HG03097 (cell line): ENCODE results near the gene ZFR2.
"Not testable (repeated sequence)": the region's sequence is repeated elsewhere in the genome, so short reads cannot be mapped to it uniquely, and the experiment has no call there.

Source experiments
- ATAC-seq: cut with Tn5 transposase; IDR thresholded peaks from one replicate; pipeline ENCODE4 v1.9.1; 2021; ENCODE audit not compliant: unreplicated experiment, low FRiP score

ZFR2 gene

DNA sequence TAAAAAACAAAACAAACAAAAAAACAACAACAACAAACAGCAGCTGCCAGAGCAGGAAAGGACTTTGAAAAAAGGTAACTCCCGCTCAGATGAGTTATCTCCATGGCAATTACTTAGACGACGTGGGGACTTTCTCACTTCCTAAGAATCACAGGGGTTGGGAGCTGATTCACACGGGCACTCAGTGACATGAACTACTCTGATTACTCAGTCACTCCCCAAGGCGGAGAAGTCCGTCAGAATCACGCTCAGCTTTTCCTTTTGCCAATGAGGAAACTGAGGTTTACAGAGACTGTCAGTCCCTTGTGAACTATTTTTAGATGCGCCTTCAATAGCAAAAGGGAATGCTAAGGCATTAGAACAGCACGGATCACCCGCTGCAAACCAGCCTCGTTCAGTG is 50.4 kb downstream of the ZFR2 start:
- ATAC-seq = no peak

- no peak for ATAC-seq
These were observed 51.1 kb downstream of the ZFR2 start for GRCh38 chr19:3817761-3818160.

- ATAC-seq = no peak
These were observed 52.1 kb downstream of the ZFR2 start for GRCh38 chr19:3816566-3817218.

DNA sequence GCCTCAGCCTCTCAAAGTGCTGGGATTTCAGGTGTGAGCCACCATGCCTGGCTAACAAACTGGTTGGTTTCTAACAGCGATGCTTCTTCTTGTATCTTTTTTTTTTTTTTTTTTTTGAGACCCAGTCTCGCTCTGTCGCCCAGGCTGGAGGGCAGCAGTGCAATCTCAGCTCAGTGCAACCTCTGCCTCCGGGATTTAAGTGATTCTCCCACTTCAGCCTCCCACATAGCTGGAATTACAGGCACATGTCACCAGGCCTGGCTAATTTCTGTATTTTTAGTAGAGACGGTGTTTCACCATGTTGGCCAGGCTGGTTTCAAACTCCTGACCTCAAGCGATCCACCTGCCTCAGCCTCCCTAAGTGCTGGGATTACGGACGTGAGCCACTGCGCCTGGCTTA is 52.7 kb downstream of the ZFR2 start:
- not testable (repeated sequence) for ATAC-seq

DNA sequence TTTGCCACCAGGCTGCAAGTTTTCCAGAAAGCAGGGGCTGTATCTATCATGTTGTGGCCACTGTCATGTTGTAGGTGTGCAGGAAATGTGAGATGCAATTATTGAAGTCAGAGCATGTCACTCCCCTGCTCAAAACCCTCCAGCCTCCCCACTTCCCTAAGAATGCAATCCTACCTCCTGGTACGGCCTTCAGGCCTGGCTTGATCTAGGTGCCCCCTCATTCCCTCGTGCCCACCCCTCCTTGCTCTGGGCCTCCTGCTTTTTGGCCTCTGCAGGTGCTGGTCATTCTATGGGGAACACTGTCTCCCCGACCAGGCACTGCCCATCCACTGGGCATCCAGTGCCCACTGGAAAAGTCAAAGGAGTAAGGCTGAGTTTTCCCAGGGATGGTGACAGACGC is 54.2 kb downstream of the ZFR2 start:
- no peak for ATAC-seq

GRCh38 chr19:3813473-3814392 is 55.1 kb downstream of the ZFR2 start:
- no peak for ATAC-seq

- ATAC-seq = no peak
These were observed 58.0 kb downstream of the ZFR2 start for GRCh38 chr19:3810708-3811355.

DNA sequence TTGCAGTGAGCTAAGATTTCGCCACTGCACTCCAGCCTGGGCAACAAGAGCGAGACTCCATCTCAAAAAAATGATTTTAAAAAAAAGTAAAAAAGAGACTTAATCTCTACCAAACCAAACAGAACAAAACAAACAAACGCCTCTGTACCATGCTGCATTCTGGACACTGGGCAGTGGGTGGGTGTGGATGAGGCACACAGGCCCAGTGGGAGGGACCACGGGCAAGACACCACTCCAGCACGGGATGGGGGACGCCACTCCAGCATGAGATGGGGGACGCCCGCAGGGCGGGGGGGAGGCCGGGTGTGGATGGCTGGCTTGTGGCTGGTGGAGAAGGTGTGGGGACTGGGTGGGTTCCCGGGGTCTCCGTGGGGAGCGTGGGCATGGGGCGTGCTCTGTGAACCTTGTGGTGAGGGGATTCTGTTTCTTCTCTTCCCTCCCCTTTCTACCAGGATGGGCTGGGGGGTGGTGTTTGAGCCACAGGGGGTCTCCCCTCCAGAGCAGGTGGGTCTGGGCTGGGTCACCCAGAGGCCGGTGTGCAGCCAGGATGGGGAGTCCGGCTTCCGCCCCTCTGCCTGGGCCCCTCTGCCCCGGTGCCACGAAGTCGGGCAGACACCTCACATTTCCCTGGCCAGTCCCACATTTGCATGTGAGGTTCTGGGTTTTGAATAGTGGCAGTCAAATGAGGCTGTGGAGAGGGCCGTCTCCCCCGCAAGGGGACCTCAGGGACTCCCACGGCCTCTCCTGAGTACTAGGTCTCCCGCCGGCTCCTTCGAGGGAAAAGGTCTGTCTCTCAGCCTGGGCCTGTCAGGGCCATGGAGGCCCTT is 58.7 kb downstream of the ZFR2 start:
- ATAC-seq = no peak

DNA sequence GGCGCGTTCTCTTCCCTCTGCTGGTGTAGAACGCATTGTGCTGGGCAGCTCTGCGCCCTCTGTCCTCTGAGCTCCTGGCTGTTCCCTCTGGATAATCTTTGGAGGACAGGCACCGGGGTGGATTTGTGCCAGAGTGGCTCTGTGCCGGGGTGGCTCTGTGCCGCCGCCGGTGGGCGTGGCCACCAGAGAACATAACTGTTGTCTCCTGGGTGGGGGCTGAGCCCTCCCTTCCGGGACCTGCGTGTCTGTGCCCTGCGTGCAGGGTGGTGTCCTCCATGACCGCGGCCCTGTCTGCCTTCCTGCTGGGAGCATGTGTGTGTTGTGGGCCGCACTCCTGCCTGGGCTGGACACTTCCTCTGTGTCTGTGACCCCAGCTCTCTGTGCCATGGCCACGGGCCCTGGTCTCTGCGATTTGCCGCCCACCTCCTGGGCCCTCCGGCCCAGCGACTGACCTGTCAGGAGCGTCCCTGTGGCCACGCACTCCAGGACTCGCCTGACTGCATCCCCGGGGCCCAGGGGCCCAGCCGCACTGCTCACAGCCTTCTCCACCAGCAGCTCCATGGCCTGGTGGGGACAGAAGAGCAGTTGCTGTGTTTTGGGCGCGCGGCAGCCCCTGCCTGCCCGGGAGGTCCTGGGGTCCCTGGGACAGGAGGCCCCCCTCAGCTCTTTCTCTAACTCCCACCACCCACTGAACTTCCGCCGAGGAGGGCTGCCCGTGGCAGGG is 60.3 kb downstream of the ZFR2 start:
- ATAC-seq = no peak

- ATAC-seq = no peak
These were observed 61.1 kb downstream of the ZFR2 start for GRCh38 chr19:3807574-3808354.

- no peak for ATAC-seq
These were observed 61.7 kb downstream of the ZFR2 start for GRCh38 chr19:3807131-3807480.

GRCh38 chr19:3805859-3806258 is 63.0 kb downstream of the ZFR2 start:
- ATAC-seq = no peak

- no peak for ATAC-seq
These were observed 64.4 kb downstream of the ZFR2 start for GRCh38 chr19:3804429-3804828.

GRCh38 chr19:3803986-3804385 is 64.9 kb downstream of the ZFR2 start:
- no peak for ATAC-seq

GRCh38 chr19:3803114-3803888 is 65.5 kb downstream of the ZFR2 start:
- no peak for ATAC-seq

DNA sequence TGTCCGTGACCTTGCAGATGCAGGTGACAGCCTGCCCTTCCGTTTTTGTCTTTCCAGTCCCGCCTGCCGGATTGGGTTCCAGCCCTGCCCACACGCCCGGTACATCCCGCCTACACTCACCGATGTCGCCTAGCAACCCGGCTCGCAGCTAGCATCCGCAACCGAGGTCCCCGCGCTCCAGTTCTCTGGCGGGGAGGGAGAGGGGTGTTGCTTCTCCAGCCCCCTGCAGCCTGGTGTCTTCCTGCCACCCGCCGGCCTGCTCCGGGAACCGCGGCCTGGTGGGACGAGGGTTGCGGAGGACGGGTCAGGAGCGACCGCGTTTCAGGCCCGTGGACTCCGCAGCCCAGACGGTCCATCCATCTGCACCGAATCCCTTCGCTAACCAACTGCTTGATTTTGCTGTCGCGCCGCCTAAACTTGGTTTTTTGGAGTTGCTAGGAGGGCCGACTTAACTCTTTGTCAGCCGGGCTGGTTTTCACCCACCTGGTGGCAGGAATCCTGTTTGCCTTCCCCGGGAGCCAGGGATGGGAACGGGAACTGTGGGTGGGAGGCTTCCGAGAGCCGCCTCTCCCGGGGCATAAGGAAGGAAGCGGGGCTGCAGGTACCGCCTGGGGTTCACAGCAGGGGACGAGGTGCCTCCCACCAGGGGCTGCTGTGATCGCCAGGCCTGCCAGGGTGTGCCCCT is 67.3 kb downstream of the ZFR2 start:
- no peak for ATAC-seq

DNA sequence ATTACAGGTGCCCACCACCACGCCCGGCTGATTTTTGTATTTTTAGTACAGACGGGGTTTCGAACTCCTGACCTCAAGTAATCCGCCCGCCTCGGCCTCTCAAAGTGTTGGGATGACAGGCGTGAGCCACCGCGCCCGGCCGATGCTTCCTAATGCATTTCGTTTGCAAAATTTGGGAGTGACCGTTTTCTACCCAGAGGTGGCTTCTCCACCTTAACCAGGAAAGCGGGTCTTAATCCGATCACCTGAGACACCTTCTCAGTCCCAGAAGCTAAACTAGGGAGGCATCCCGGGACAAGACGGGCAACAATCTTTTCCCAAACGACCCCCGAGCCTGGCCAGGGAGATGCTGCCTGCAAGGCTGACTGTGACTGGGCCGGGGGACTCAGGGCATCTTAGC is 67.8 kb downstream of the ZFR2 start:
- no peak for ATAC-seq

DNA sequence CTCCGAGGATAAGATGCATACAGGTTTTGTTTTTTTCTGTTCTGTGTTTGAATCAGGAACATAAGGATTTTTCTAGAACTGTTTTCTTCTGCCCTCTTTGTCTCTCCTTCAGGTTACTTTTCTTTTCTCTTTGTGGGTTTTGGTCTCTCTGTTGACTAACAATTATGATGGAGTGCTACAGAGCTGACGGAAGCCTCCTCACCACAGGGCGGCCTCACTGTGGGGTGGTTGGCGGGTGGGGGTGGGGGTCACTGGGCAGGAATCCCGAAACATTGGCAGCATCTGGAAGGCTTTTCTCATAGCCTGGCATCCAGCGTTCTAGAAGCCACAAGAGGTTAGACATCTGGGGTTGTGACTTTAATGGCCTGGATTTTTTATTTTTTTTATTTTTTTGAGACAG is 70.7 kb downstream of the ZFR2 start:
- ATAC-seq = no peak
